Mucosa of stomach (tissue), 1 donor: Measurements from ENCODE around the gene LRP8.

Experiments
- H3K27me3 ChIP-seq: one replicate; pipeline ENCODE4 v1.7.0; 2013; ENCODE audit warnings: mild to moderate bottlenecking, low read length; ENCODE audit not compliant: control insufficient read depth, insufficient read depth
- H3K36me3 ChIP-seq: one replicate; pipeline ENCODE4 v1.7.0; 2013; ENCODE audit warnings: low read length; ENCODE audit not compliant: control insufficient read depth, insufficient read depth
- H3K4me1 ChIP-seq: one replicate; pipeline ENCODE4 v1.7.0; 2013; ENCODE audit warnings: mild to moderate bottlenecking, low read length; ENCODE audit not compliant: control insufficient read depth, insufficient read depth
- H3K4me3 ChIP-seq: one replicate; pipeline ENCODE4 v1.7.0; 2013; ENCODE audit warnings: low read length
- H3K9ac ChIP-seq: one replicate; pipeline ENCODE4 v1.7.0; 2013; ENCODE audit warnings: mild to moderate bottlenecking, low read length, moderate library complexity
- H3K9me3 ChIP-seq: one replicate; pipeline ENCODE4 v1.7.0; 2013; ENCODE audit warnings: mild to moderate bottlenecking, low read length, moderate library complexity; ENCODE audit not compliant: control insufficient read depth
- donor health status: Pancreatic carcinoma.

The LRP8 gene

GRCh38 chr1:53342735-53343470 lies 15.0 kb upstream of the LRP8 start:
- no peaks in the 10 kb centered on the region for H3K9me3 ChIP-seq
- no peaks in the 10 kb centered on the region for H3K4me1 ChIP-seq
- peaks cover 3% of the 10 kb centered on the region for H3K27me3 ChIP-seq
- no peaks in the 10 kb centered on the region for H3K36me3 ChIP-seq
- no peak overlapping the region for H3K9ac ChIP-seq
- H3K4me3 ChIP-seq = no peak overlapping the region

- H3K27me3 ChIP-seq = peaks cover 3% of the 10 kb centered on the region
Observed at GRCh38 chr1:53341961-53342707, 14.3 kb upstream of the LRP8 start.

GRCh38 chr1:53341521-53341895 lies 13.6 kb upstream of the LRP8 start:
- H3K9me3 ChIP-seq = no peaks in the 10 kb centered on the region
- H3K27me3 ChIP-seq = peaks cover 3% of the 10 kb centered on the region
- no peak overlapping the region for H3K4me3 ChIP-seq
- H3K36me3 ChIP-seq = no peaks in the 10 kb centered on the region
- H3K9ac ChIP-seq = no peak overlapping the region
- no peaks in the 10 kb centered on the region for H3K4me1 ChIP-seq

More at GRCh38 chr1:53341961-53342707, 14.3 kb upstream of the LRP8 start:
- Histone ChIP-seq H3K9me3 (no peaks in the 10 kb centered on the region), H3K4me1 (no peaks in the 10 kb centered on the region), H3K9ac (no peak overlapping the region), H3K4me3 (no peak overlapping the region), H3K36me3 (no peaks in the 10 kb centered on the region)

GRCh38 chr1:53340660-53341520 lies 13.0 kb upstream of the LRP8 start:
- Histone ChIP-seq H3K27me3 (peaks cover 3% of the 10 kb centered on the region), H3K36me3 (no peaks in the 10 kb centered on the region), H3K4me1 (no peaks in the 10 kb centered on the region), H3K9me3 (no peaks in the 10 kb centered on the region), H3K4me3 (no peak overlapping the region), H3K9ac (no peak overlapping the region)

- no peak overlapping the region for H3K4me3 ChIP-seq
- no peaks in the 10 kb centered on the region for H3K36me3 ChIP-seq
- H3K9ac ChIP-seq = no peak overlapping the region
- H3K27me3 ChIP-seq = no peaks in the 10 kb centered on the region
- H3K9me3 ChIP-seq = no peaks in the 10 kb centered on the region
- no peaks in the 10 kb centered on the region for H3K4me1 ChIP-seq
Observed at GRCh38 chr1:53339736-53340635, 12.1 kb upstream of the LRP8 start.

- Histone ChIP-seq H3K4me3 (no peak overlapping the region), H3K27me3 (no peaks in the 10 kb centered on the region), H3K36me3 (no peaks in the 10 kb centered on the region), H3K9ac (no peak overlapping the region), H3K9me3 (no peaks in the 10 kb centered on the region), H3K4me1 (no peaks in the 10 kb centered on the region)
Observed at GRCh38 chr1:53338423-53338822, 10.6 kb upstream of the LRP8 start.

- Histone ChIP-seq H3K36me3 (no peaks in the 10 kb centered on the region), H3K9me3 (no peaks in the 10 kb centered on the region), H3K4me1 (no peaks in the 10 kb centered on the region), H3K4me3 (no peak overlapping the region), H3K27me3 (no peaks in the 10 kb centered on the region), H3K9ac (no peak overlapping the region)
Observed at GRCh38 chr1:53337499-53337898, 9.6 kb upstream of the LRP8 start.

- H3K9ac ChIP-seq = no peak overlapping the region
- no peaks in the 10 kb centered on the region for H3K9me3 ChIP-seq
- no peaks in the 10 kb centered on the region for H3K36me3 ChIP-seq
- no peaks in the 10 kb centered on the region for H3K4me1 ChIP-seq
- H3K4me3 ChIP-seq = no peak overlapping the region
- no peaks in the 10 kb centered on the region for H3K27me3 ChIP-seq
Observed at GRCh38 chr1:53336146-53336545, 8.3 kb upstream of the LRP8 start.

- H3K4me1 ChIP-seq = no peaks in the 10 kb centered on the region
- H3K9ac ChIP-seq = no peak overlapping the region
- H3K36me3 ChIP-seq = no peaks in the 10 kb centered on the region
- no peaks in the 10 kb centered on the region for H3K27me3 ChIP-seq
- no peak overlapping the region for H3K4me3 ChIP-seq
- H3K9me3 ChIP-seq = no peaks in the 10 kb centered on the region
Observed at GRCh38 chr1:53335661-53336060, 7.8 kb upstream of the LRP8 start.

- H3K27me3 ChIP-seq = no peaks in the 10 kb centered on the region
- no peaks in the 10 kb centered on the region for H3K4me1 ChIP-seq
- no peak overlapping the region for H3K4me3 ChIP-seq
- no peak overlapping the region for H3K9ac ChIP-seq
- H3K36me3 ChIP-seq = no peaks in the 10 kb centered on the region
- H3K9me3 ChIP-seq = no peaks in the 10 kb centered on the region
Observed at GRCh38 chr1:53334781-53335180, 6.9 kb upstream of the LRP8 start.

- H3K9me3 ChIP-seq = no peaks in the 10 kb centered on the region
- no peak overlapping the region for H3K4me3 ChIP-seq
- H3K4me1 ChIP-seq = no peaks in the 10 kb centered on the region
- no peaks in the 10 kb centered on the region for H3K27me3 ChIP-seq
- H3K9ac ChIP-seq = no peak overlapping the region
- no peaks in the 10 kb centered on the region for H3K36me3 ChIP-seq
Observed at GRCh38 chr1:53334312-53334711, 6.4 kb upstream of the LRP8 start.
